ENCODE data around the gene CHN1.

CHN1 gene

DNA sequence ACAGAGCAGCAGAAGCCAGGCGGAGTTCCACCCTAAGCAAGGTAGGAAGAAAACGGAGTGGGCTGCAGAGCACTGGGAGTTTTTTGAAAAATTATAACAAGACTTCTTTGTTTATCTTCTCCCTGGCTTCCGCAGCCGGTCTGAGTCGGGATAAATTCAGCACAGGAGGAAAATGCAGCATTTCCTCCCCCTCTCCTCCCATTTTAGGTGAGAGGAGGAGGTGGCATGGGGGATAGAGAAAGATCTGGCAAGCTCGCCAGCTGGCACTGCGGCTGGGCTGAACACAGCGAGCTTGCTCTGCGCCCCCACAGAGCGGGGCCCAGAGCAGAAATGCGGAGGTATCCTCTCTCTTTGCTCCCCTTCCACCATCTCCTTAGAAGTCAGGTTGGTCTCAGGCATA lies 223.2 kb downstream of the CHN1 start:
- ChIA-PET CTCF (interaction anchor here (1.5 kb wide), 1 partner anchor 11 kb away, joined by 4 read pairs; no protein-coding TSS in a partner anchor), POLR2A (no interaction called here)
- DNase-seq (ENCODE audit: extremely low spot score) = no peak
- TF ChIP-seq FOXK2 (IDR thresholded peaks at IDR 0.05) (no peak), LEF1 (IDR thresholded peaks at IDR 0.05; ENCODE audit: borderline replicate concordance) (no peak), SUZ12 (IDR thresholded peaks at IDR 0.05) (no peak), BHLHE40 (IDR thresholded peaks at IDR 0.05; ENCODE audit: borderline replicate concordance) (no peak), NFRKB (IDR thresholded peaks at IDR 0.05) (no peak), FOXM1 (IDR thresholded peaks at IDR 0.05; ENCODE audit: borderline replicate concordance) (no peak), FOXA1 (IDR thresholded peaks at IDR 0.05) (no peak)
- TF ChIP-seq, protein P1, sequence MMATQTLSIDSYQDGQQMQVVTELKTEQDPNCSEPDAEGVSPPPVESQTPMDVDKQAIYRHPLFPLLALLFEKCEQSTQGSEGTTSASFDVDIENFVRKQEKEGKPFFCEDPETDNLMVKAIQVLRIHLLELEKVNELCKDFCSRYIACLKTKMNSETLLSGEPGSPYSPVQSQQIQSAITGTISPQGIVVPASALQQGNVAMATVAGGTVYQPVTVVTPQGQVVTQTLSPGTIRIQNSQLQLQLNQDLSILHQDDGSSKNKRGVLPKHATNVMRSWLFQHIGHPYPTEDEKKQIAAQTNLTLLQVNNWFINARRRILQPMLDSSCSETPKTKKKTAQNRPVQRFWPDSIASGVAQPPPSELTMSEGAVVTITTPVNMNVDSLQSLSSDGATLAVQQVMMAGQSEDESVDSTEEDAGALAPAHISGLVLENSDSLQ (IDR thresholded peaks at IDR 0.05) = no peak

DNA sequence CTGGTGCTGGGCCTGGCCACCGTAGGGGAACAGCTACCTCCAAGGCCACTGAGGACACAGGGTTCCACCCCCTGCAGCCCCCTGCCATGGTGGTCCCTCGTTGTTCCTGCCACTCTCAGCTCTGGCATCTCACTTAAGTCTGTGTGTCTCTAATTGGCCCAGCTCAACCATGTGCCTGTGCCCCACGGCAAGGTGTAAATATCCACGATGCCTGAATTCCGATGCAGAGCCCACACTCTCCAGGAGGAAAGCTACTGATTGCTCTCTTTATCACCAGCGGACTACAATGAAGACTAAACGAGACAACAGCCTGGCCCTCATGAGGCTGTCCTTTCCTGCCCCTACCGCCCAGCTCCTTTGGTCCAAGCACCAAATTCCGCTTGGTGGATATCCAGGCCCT lies 223.9 kb downstream of the CHN1 start:
- ChIA-PET POLR2A (no interaction called here), CTCF (interaction anchor here (0.6 to 1.5 kb wide), 3 partner anchors 10 to 82 kb away, joined by 3 to 6 read pairs (median 4); no protein-coding TSS in a partner anchor)
- TF ChIP-seq ELF4 (IDR thresholded peaks at IDR 0.05) = no peak
- no peak for TF ChIP-seq SUZ12 (IDR thresholded peaks at IDR 0.05)
- no peak for TF ChIP-seq ZNF384 (IDR thresholded peaks at IDR 0.05)
- no peak for TF ChIP-seq ARNT (IDR thresholded peaks at IDR 0.05)
- TF ChIP-seq SP1 (IDR thresholded peaks at IDR 0.05) = no peak
- no peak for TF ChIP-seq BHLHE40 (IDR thresholded peaks at IDR 0.05; ENCODE audit: borderline replicate concordance)
- no peak for TF ChIP-seq FOXM1 (IDR thresholded peaks at IDR 0.05; ENCODE audit: borderline replicate concordance)
- TF ChIP-seq NFRKB (IDR thresholded peaks at IDR 0.05) = no peak
- TF ChIP-seq HDGF (IDR thresholded peaks at IDR 0.05; ENCODE audit: borderline replicate concordance) = no peak
- TF ChIP-seq FOXA1 (IDR thresholded peaks at IDR 0.05) = no peak
- DNase-seq (ENCODE audit: extremely low spot score) = no peak

DNA sequence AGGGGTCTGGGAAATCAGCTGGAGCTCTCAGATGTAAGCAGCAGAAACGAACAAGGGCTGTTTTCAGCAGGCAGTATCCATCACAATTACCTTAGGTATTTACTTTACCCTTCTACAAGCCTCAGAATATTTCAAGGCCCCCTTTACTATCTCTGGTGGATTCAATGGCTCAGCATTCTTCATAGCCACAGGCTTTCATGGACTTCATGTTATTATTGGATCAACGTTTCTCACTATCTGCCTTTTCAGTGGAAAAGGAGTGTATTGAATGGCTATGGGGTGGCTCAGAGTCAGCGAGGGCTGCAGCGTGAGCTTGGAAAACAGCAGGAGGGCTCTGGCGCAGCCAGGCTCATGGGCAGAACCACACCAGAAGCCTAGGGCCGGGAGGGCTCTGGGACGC lies 224.3 kb downstream of the CHN1 start:
- no peak for DNase-seq (ENCODE audit: extremely low spot score)
- TF ChIP-seq NFRKB (IDR thresholded peaks at IDR 0.05) (no peak), ELF4 (IDR thresholded peaks at IDR 0.05) (no peak), ARNT (IDR thresholded peaks at IDR 0.05) (no peak), LEF1 (IDR thresholded peaks at IDR 0.05; ENCODE audit: borderline replicate concordance) (no peak), L3MBTL2 (conservative IDR thresholded peaks at IDR 0.05) (no peak), ZNF384 (IDR thresholded peaks at IDR 0.05) (no peak), CTBP1 (IDR thresholded peaks at IDR 0.05; ENCODE audit: borderline replicate concordance) (no peak), TARDBP (IDR thresholded peaks at IDR 0.05) (no peak), SP1 (IDR thresholded peaks at IDR 0.05) (no peak), BHLHE40 (IDR thresholded peaks at IDR 0.05; ENCODE audit: borderline replicate concordance) (no peak), FOXA1 (IDR thresholded peaks at IDR 0.05) (no peak), HDGF (IDR thresholded peaks at IDR 0.05; ENCODE audit: borderline replicate concordance) (no peak), FOXM1 (IDR thresholded peaks at IDR 0.05; ENCODE audit: borderline replicate concordance) (no peak), FOXK2 (IDR thresholded peaks at IDR 0.05) (no peak), SUZ12 (IDR thresholded peaks at IDR 0.05) (no peak)
- TF ChIP-seq, protein P1 (IDR thresholded peaks at IDR 0.05) = no peak
- POLR2A ChIA-PET = no interaction called here
- CTCF ChIA-PET = interaction anchor here (0.7 to 1.5 kb wide), 2 partner anchors 10 to 81 kb away, joined by 3 to 4 read pairs; no protein-coding TSS in a partner anchor

DNA sequence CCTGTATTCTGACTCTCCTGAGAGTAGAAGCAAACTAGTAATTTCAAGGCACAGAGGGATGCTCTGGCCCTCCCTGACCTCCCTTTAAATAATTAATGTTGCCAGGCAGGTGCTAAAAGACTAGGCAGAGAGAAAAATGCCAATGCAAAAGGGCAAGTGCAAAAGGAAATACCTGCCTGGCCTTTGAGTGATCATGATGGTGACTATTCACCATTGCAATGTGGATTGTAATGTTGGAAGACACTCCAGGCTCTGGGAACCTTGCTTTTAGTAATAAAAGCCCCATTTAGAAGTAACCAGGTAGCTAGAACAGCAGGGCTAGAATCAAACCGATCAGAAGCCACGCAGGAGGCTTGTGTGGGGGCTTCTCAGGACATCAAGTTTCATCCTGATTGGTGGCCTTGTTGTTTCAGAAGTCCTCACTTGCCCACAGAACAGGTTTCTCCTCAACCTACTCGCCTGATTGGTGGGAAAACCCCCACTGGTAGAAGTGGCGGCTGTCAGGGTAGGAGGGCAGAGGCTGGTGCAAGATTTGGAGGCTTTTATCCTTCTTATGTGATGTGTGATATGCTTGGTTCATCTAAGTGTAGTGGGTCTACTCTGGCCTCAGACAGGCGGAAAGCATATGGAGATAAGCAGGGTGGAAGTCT lies 224.9 kb downstream of the CHN1 start:
- DNase-seq (ENCODE audit: extremely low spot score) = no peak
- ChIA-PET POLR2A (no interaction called here), CTCF (no interaction called here)
- TF ChIP-seq L3MBTL2 (conservative IDR thresholded peaks at IDR 0.05) (no peak), FOXM1 (IDR thresholded peaks at IDR 0.05; ENCODE audit: borderline replicate concordance) (no peak), BHLHE40 (IDR thresholded peaks at IDR 0.05; ENCODE audit: borderline replicate concordance) (no peak), TARDBP (IDR thresholded peaks at IDR 0.05) (no peak), LEF1 (IDR thresholded peaks at IDR 0.05; ENCODE audit: borderline replicate concordance) (no peak), ARNT (IDR thresholded peaks at IDR 0.05) (no peak)

DNA sequence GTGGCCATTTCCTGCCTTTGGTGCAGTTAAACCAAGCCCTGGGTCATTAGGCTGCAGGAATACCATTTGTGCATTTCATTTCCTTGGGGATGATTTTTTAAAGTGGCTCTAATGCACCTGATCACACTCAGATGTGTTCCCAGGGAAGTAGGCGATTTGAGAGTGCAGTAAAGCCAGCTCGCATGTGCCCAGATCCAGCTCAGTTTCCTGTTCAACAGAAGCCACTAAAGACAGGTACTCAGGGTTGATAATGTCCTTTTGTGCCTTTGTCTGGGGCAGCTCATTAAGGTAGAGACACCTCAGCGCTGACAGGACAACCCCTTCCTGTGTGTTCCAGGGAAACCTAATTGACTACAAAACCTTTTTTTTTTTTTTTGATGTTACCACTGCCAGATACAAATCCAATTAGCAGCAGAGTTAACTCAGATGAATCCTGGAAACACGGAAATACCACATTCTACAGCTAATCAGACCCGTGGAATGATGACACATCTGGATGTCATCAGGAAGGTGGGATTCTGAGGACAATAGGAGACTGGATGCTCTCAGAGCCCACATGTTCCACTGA lies 225.7 kb downstream of the CHN1 start:
- TF ChIP-seq CTBP1 (IDR thresholded peaks at IDR 0.05; ENCODE audit: borderline replicate concordance) (no peak), SP1 (IDR thresholded peaks at IDR 0.05) (no peak), FOXM1 (IDR thresholded peaks at IDR 0.05; ENCODE audit: borderline replicate concordance) (no peak), ARNT (IDR thresholded peaks at IDR 0.05) (no peak), ELF4 (IDR thresholded peaks at IDR 0.05) (no peak), BHLHE40 (IDR thresholded peaks at IDR 0.05; ENCODE audit: borderline replicate concordance) (no peak), SUZ12 (IDR thresholded peaks at IDR 0.05) (no peak)
- TF ChIP-seq, protein P1 (IDR thresholded peaks at IDR 0.05) = no peak
- no peak for DNase-seq (ENCODE audit: extremely low spot score)
- ChIA-PET CTCF (no interaction called here), POLR2A (no interaction called here)
